Upper lobe of right lung (tissue), 1 donor: ENCODE measurements around the gene NDUFAF8. TPM values are rescaled to one million over a fixed set of nuclear protein-coding genes. Genes with fewer than 3 reads are reported as not detected.
A peak's percentile ranks its signal among the peaks of the same experiment; 100 is the strongest.

Experiments
- ATAC-seq: fragments of 200-7000 bp; cut with Tn5 transposase; one replicate; pipeline ENCODE4 v1.9.1; 2020; ENCODE audit warnings: mild to moderate bottlenecking, moderate library complexity
- DNase-seq: peaks from one replicate; pipeline ENCODE4 v3.0.0-alpha.2; 2020
- H3K27ac ChIP-seq: fragments of 200-600 bp; one replicate; pipeline ENCODE4 v1.8.0; 2022
- H3K27me3 ChIP-seq: fragments of 200-600 bp; one replicate; pipeline ENCODE4 v1.8.0; 2022; ENCODE audit warnings: mild to moderate bottlenecking
- H3K36me3 ChIP-seq: fragments of 200-600 bp; one replicate; pipeline ENCODE4 v1.8.0; 2022
- H3K4me1 ChIP-seq: fragments of 200-600 bp; one replicate; pipeline ENCODE4 v1.8.0; 2022
- H3K4me3 ChIP-seq: fragments of 200-600 bp; one replicate; pipeline ENCODE4 v1.8.0; 2022; ENCODE audit warnings: mild to moderate bottlenecking
- H3K9me3 ChIP-seq: fragments of 200-600 bp; one replicate; pipeline ENCODE4 v1.8.0; 2022
- intact Hi-C: fragments of 100-400 bp; cut with DNase I; formaldehyde crosslinking; loops from one replicate; pipeline ENCODE4 v1.11.0; 2022
- total RNA-seq: library from RNA; stranded (reverse); fragmentation: NEBNext Ultra II Directional; extraction: Animal tissue kit (Norgen Biotek cat#: 25700); gene quantifications from one replicate; pipeline ENCODE4 v1.2.1, GENCODE V29; 2021
- TF ChIP-seq, protein P1 (sequence below): fragments of 200-600 bp; IDR thresholded peaks from one replicate; pipeline ENCODE4 v1.8.0; 2022; ENCODE audit warnings: antibody characterized with exemption
- donor health status: DM: no; HTN: yes; CAD: no; lungs with severe emphysema.

Gene NDUFAF8
- total RNA-seq, 1 donor from 2014 or later, result 32.6 TPM

DNA sequence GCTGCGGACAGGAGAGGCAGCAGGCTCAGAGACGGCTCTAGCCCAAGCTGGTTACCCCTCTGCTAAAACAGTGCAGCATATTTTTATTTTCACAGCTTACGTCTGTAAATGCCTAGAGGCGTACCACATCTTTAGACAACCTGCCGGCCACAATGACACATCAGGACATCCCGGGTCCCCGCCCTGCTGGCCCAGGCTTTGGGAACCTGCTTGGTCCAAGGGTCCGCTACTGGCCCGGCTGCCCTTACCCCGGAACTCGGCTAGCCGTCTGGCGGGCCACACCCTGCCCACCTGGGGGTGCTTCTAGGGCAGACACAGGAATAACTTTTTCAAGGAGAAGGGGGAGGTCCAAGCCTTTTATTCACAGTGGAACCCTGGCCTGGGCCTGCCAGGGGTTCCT lies 20.7 kb upstream of the NDUFAF8 start:
- TF ChIP-seq, protein P1, sequence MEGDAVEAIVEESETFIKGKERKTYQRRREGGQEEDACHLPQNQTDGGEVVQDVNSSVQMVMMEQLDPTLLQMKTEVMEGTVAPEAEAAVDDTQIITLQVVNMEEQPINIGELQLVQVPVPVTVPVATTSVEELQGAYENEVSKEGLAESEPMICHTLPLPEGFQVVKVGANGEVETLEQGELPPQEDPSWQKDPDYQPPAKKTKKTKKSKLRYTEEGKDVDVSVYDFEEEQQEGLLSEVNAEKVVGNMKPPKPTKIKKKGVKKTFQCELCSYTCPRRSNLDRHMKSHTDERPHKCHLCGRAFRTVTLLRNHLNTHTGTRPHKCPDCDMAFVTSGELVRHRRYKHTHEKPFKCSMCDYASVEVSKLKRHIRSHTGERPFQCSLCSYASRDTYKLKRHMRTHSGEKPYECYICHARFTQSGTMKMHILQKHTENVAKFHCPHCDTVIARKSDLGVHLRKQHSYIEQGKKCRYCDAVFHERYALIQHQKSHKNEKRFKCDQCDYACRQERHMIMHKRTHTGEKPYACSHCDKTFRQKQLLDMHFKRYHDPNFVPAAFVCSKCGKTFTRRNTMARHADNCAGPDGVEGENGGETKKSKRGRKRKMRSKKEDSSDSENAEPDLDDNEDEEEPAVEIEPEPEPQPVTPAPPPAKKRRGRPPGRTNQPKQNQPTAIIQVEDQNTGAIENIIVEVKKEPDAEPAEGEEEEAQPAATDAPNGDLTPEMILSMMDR, result no peak
- Histone ChIP-seq H3K9me3 (no peaks in the 10 kb centered on the region), H3K27ac (no peak overlapping the region), H3K4me3 (no peak overlapping the region), H3K27me3 (no peaks in the 10 kb centered on the region), H3K36me3 (no peaks in the 10 kb centered on the region), H3K4me1 (peaks cover 10% of the 10 kb centered on the region)
- intact Hi-C loops, result no loop called here
- DNase-seq (no peak), ATAC-seq (no peak)

DNA sequence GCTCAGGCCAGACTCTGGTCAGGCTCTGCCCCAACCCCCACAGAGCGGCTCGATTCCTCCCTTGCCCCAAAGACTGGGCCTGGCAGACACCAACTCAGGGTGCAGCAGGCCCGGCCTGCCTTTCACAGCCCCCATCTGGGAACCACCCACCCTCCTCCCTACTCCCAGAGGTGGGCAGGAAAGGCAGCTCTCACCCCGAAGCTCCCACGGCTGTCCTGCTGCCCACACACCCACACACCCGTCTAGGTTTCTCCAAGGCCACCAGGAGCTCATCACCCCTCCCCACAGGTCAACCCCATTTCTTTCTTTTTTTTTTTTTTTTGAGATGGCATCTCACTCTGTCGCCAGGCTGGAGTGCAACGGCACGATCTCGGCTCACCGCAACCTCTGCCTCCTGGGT lies 20.1 kb upstream of the NDUFAF8 start:
- intact Hi-C loops, result no loop called here
- Histone ChIP-seq H3K36me3 (no peaks in the 10 kb centered on the region), H3K27me3 (no peaks in the 10 kb centered on the region), H3K27ac (no peak overlapping the region), H3K4me3 (no peak overlapping the region), H3K9me3 (no peaks in the 10 kb centered on the region), H3K4me1 (peaks cover 16% of the 10 kb centered on the region)
- TF ChIP-seq, protein P1, result no peak
- ATAC-seq (no peak), DNase-seq (no peak)

DNA sequence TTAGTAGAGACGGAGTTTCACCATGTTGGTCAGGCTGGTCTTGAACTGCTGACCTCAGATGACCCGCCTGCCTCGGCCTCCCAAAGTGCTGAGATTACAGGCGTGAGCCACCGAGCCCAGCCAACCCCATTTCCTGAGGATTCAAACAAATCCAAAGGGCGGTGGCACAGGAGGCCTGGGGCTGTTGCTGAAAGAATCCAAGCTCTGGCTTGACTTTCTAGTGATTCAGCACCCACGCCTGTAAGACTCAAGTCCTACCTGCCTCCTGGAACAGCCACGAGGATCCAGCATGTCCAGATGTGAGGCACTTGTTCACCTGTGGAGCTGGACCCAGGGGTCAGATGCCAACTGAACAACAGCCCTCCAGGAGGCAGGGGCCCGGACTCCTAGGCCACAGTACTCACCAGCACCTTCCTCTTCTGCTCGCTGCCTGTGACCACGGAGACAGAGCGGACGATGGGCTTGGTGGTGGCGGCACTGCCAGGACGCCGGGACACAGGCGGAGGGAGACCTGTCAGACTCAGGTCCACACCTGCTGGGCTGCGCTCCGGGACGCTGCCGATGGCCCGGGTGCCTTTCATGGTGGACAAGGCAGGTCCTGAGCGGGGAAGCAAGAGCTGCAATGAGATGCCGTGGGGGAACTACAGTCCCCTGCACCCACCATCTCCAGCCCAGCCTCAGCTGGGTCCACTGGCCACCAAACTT lies 19.5 kb upstream of the NDUFAF8 start:
- Histone ChIP-seq H3K27ac (no peak overlapping the region), H3K4me1 (peaks cover 16% of the 10 kb centered on the region), H3K36me3 (no peaks in the 10 kb centered on the region), H3K4me3 (no peak overlapping the region), H3K9me3 (no peaks in the 10 kb centered on the region), H3K27me3 (no peaks in the 10 kb centered on the region)
- DNase-seq (no peak), ATAC-seq (no peak)
- TF ChIP-seq, protein P1, result no peak
- intact Hi-C loops, result no loop called here

DNA sequence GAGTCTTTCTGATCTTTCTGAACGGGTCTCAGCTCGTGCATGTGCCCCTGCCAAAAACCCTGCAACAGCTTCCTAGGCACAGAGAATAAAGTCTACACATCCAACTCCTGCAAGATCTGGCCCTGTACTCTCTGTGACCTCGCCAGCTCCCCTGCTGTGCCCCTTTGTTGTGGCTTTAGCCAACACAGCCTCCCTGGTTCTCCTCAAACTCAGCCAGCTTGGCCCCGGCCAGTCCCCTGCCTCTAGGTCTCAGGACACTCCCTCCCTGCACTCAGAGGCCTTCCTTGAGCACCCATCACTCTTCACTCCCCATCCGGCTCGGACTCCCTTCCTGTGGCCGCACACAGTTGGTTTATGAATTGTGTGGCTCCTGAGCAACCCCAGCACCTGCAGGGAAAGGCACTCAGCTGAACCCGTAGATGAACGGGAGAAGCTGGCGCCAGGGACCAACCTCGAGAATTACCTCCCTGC lies 17.7 kb upstream of the NDUFAF8 start:
- intact Hi-C loops, result no loop called here
- TF ChIP-seq, protein P1, result no peak
- no peak for ATAC-seq
- DNase-seq, result no peak
- H3K27ac ChIP-seq, result no peak overlapping the region
- no peaks in the 10 kb centered on the region for H3K36me3 ChIP-seq
- H3K9me3 ChIP-seq, result no peaks in the 10 kb centered on the region
- H3K4me1 ChIP-seq, result peaks cover 16% of the 10 kb centered on the region
- peak overlapping the region; percentile 75 for H3K4me3 ChIP-seq
- no peaks in the 10 kb centered on the region for H3K27me3 ChIP-seq

DNA sequence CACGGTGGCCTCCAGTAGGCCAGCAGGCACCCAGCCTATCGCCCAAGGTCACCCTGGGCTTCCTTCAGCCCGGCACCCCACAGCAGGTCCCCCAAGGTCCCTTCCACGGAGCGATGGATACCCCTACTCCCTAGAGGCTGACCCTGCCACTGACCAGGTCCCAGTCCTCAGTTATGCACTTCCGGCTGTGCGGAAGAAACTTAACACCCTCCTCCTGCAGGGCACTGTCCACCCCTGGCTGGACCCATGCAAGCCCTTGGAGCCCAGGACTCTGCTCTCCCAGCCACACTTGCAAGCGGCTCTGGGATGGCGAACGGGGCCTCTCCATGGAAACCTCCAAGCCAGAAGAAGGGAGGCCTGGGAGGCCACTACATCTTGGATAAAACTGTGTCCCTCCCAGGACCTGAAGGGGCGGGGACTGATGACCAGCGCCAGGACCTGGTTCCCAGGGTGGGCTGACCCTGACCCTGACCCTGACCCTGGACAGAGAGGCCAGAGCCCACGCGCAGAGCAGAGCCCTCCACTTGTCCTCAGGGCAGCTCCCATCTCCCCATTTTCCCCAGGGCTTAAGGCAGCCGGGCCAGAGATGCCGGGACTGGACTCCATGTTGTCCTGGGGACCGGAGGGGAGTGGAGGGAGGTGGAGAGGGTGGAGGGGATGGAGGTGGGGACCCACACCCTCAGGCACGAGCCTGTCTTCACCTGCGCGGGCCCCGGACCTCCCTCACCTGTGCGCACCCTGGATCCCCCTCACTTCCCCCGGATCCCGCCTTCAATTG lies 17.1 kb upstream of the NDUFAF8 start:
- intact Hi-C loops, result no loop called here
- no peaks in the 10 kb centered on the region for H3K27me3 ChIP-seq
- no peak overlapping the region for H3K27ac ChIP-seq
- peaks cover 16% of the 10 kb centered on the region for H3K4me1 ChIP-seq
- no peaks in the 10 kb centered on the region for H3K9me3 ChIP-seq
- ATAC-seq (peak; percentile 0), DNase-seq (no peak)
- TF ChIP-seq, protein P1, result no peak
- H3K4me3 ChIP-seq, result peak overlapping the region; percentile 75
- H3K36me3 ChIP-seq, result no peaks in the 10 kb centered on the region
